Measurements from ENCODE around the gene PYGO1.
A peak's percentile ranks its signal among the peaks of the same experiment; 100 is the strongest.
"Not testable (repeated sequence)": the region's sequence is repeated elsewhere in the genome, so short reads cannot be mapped to it uniquely, and the experiment has no call there.

PYGO1 gene

DNA sequence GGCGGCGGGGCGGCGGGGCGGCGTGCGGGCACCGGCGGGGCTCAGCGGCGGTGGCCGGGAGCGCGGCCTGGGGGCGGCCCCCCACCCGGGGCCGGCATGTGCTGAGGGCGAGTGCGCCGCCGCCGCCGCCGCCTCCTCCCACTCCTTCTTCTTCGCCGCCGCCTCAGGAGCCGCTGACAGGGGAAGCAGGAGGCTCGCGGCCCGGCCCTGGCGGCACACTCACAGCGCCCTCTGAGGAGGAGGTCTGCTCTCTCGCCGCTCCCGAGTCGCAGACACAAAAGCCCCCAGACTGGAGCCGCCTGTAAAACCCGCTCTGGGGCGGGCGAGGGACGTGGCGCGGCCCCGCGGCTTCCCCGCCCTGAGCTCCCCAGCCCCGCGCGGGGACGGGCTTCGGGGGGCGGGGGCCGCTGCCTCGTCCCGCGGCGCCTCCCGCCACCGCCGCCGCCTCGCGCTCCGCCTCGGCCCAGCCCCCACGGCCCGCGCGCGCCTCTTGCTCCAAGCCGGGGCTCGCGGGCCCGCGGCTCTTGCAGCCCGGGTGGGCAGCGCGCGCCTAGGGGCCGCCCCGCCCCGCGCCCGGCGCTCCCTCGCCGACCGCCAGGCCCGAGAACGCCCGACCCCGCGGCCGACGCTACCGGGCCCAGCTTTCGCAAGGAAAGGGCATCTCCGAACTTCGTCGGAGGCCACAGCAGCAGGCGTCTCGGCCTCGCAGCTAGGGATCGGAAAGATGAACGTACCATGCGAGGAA is at the start of gene PYGO1:
Gene PYGO1 (minus strand): TSS at position 276 of the 745 bp plus-strand sequence. CDS start 462 bp downstream, outside the sequence.
- peak; percentile 47 for DNase-seq

- no peak for DNase-seq
These were observed 48.9 kb upstream of the PYGO1 start for GRCh38 chr15:55637086-55637485.

- DNase-seq, result no peak
These were observed 45.6 kb upstream of the PYGO1 start for GRCh38 chr15:55633731-55634130.

- no peak for DNase-seq
These were observed 44.3 kb upstream of the PYGO1 start for GRCh38 chr15:55632434-55632833.

DNA sequence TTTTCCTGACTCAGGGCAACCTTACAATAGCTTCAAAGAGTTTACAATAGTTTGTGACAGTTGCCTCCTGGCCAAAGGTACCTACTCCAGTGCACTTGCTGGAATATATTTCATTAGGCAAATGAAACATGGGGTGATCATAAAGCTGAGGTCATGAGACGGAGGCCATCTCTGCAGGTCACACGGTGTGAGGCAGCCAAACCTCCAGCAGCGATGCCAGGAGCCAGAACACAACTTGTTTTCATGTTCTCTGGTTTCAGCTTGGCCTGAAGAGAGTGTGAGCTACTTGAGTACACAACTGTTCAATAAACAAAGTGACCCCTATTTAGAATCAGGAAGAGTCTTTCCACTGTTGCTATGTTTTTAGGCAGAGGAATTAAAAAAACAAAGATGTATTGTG is 42.7 kb upstream of the PYGO1 start:
- DNase-seq, result no peak

- no peak for DNase-seq
These were observed 40.2 kb upstream of the PYGO1 start for GRCh38 chr15:55628369-55628730.

DNA sequence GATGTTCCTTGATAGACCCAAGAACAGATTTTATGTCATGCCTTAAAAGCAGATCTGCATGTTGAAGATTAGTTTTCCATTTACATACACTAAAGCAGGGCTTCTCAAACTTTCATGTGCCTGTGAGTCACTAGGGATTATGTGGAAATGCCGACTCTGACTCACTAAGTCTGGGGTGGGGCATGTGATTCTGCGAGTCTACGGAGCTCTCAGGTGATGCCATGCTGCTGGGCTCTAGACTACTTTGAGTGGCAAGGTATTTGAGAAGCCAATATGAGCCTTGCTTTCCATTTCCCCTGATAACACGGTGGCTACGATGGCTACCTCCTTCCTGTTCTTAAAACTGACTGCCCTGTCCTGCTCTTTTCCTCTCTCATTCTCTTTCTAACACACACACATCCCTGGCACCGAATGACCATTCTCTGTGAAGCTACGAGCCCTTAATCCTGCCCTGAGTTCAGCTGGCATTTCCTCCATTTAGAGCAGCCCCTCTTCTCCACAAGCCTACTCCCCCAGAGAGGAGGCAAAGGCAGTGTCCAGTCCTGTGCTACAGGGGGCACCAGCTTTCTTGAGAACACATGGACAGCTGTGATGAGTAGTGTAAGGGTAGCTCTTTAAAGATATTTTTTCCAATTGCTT is 39.7 kb upstream of the PYGO1 start:
- peak; percentile 12 for DNase-seq

DNA sequence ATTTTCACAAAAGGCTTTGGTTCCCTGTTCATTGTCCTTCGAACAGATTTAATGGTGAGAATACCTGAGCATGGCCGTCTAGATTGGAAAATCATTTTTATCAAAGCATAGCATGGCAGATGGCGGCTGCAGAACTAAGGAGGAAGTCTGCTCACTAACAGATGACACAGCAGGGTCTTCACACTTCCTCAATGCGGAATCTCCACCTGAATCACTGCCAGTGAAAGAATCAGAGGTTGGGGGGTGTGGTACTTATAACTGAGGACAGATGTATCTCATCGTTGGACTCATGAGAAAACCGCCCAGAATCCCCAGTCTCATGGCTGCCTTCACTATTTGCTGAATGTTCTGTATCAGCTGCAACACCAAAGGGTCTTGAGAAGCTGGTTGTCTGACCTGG is 31.6 kb upstream of the PYGO1 start:
- no peak for DNase-seq

GRCh38 chr15:55618387-55618786 is 30.2 kb upstream of the PYGO1 start:
- DNase-seq, result no peak

- DNase-seq, result no peak
These were observed 27.3 kb upstream of the PYGO1 start for GRCh38 chr15:55615445-55615844.

DNA sequence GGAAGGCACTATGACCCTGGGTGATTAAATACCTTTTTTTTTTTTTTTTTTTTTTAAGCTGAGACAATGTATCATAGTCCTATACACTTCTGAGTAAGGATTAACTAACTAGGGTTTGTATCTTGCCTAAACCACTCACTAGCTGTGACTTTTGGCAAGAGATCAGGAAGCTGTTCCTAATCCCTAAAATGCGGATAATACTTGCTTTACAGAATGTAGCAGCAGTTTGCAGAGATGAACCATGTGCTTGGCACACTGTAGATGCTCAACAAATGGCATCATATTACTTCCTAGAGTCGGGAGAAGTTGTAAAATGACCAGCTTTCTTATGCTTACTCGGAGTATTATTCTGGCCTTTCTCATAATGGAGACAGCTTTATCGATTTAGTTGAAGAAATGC is 25.6 kb upstream of the PYGO1 start:
- DNase-seq, result no peak

DNA sequence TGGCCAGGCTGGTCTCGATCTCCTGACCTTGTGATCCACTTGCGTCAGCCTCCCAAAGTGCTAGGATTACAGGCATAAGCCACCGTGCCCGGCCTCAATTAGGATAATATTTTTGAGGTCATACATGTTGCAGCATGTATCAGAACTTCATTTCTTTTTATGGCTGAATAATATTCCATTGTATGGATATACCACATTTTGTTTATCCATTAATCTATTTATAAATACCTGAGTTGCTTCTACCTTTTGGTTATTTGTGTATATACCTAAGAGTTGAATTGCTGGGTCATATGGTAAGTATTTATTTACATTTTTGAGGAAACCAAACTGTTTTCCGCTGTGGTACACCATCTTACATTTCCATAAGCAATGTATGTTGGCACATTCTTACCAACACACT is 18.1 kb upstream of the PYGO1 start:
- DNase-seq, result no peak

- DNase-seq, result no peak
These were observed 13.2 kb upstream of the PYGO1 start for GRCh38 chr15:55601374-55601773.

DNA sequence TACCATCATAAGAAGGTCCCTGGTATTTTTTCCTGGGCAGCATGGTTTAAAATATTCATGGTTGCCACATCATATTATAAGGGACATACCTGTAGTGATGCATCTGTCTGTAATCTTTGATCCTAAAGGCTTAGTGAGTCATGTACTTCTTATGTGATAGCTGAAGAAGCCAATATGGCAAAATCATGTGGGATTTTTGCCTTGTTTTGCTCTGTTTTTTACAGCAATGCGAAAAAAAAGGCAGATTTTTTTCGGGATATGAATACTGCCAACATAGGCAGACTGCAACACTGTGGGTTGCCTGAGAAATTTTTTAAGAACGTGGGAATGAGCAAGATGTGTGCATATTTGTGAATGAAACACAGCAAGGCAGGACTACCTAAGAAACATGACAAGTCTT is 11.3 kb upstream of the PYGO1 start:
- no peak for DNase-seq

- not testable (repeated sequence) for DNase-seq
These were observed 4.9 kb upstream of the PYGO1 start for GRCh38 chr15:55593019-55593418.

DNA sequence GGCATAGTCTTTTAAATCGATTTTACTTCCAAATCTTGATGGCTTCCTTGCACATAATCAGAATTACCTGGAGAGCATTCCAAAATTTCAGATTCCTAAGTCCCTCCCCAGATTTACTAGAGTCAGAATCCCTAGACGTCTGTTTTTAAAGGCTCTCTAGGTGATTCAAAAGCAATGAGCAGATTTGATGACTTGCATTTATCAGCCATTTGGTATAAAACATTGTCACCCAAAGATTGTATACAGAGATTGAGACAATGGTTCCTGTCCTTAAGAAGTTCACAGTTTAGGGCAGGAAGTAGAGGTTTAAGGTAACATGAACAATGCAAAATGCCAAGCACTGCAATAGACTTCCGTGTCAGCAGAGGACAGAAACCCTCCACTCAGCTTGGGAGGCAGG is 2.6 kb upstream of the PYGO1 start:
- DNase-seq, result no peak

- DNase-seq, result no peak
These were observed 1.1 kb upstream of the PYGO1 start for GRCh38 chr15:55589287-55589686.

- no peak for DNase-seq
These were observed 620 bp upstream of the PYGO1 start for GRCh38 chr15:55588815-55589115.

DNA sequence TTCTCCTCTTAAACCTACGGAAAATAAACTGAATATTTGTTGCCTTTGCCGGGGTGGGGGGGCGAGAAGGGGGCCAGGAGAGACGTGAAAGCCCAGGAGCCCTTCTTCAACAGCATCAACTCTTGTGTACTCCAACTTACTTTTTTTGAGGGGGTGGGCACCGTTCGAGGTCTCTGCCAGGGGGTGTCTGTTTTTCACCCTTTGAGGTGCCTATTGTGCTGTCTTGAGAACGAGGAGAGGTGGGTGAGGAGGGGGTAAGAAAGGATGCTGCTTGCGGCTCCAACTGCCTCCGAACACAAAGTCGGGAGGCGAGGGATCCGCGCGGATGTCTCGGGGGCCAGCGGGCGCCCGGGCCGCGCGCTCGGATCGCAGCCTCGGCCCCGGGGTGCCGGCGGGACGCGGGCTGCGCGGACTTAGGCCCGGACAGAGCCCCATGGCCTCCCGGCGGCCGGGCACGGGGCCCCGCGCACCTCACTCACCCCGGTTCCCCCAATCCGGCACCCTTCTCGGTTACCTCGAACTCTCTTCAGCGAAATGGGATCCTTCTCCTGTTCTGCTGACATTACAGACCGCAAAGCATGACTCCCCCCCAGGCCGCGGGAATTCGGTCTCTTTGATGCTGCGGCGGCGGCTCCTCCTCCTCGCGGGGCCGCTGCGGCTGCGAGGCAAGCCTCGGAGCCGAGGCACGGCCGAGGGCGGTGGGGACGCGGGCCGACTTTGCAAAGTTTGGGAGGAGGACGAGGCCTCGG is 650 bp downstream of the PYGO1 start:
- DNase-seq, result peak; percentile 21

- DNase-seq, result no peak
These were observed 1.3 kb downstream of the PYGO1 start for GRCh38 chr15:55586808-55587207.

GRCh38 chr15:55576943-55577342 is 11.2 kb downstream of the PYGO1 start:
- no peak for DNase-seq

- no peak for DNase-seq
These were observed 14.0 kb downstream of the PYGO1 start for GRCh38 chr15:55574096-55574495.

DNA sequence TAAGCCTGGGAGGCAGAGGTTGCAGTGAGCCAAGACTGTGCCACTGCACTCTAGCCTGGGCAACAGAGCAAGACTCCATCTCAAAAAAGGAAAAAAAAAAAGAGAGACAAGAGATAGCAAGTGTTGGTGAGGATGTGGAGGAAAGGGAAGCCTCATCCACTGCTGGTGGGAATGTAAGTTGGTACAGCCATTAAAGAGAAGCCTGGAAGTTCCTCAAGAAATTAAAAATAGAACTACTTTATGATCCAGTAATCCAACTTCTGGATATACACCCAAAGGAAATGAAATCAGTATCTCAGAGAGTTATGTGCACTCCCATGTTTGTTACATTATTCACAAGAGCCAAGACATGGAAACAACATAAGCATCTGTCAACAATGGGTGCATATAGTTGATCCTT is 14.9 kb downstream of the PYGO1 start:
- no peak for DNase-seq
